GM18951 (cell line): ENCODE measurements around the gene CNTN5.
"Not testable (repeated sequence)": the region's sequence is repeated elsewhere in the genome, so short reads cannot be mapped to it uniquely, and the experiment has no call there.

Experiments
- POLR2A ChIP-seq: IDR thresholded peaks from 4 replicates; pipeline ENCODE4 v1.6.1; 2011; ENCODE audit warnings: mild to moderate bottlenecking; ENCODE audit not compliant: insufficient read length, insufficient read depth; ENCODE audit errors: extremely low read depth
- in situ Hi-C: fragments of 300-500 bp; cut with MboI; formaldehyde crosslinking; loops from one replicate; pipeline ENCODE4 v1.12.0; 2022; ENCODE audit warnings: low sequenced_read_pairs, mixed read lengths, inconsistent platforms; ENCODE audit not compliant: unreplicated experiment

Gene CNTN5

DNA sequence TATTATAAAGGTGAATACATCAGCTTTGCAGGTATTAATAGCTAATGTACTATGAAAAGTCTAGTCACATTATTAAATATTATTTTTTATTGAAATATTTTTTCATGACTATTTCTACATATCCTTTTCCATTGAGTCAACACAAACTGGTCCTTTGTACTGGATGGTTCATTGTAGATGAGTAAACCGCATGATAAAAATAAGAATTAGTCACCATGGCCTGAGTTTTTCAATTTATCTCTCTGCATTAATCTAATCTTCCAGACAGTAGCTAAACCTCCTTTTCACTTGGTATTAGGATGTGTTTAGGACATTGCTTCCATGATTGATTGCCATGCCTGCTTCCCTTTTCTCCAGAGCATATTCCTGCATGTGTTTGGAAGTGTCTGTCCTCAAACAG is 1227.0 kb downstream of the CNTN5 start:
- in situ Hi-C loops, result no loop called here
- no peak for TF ChIP-seq POLR2A

DNA sequence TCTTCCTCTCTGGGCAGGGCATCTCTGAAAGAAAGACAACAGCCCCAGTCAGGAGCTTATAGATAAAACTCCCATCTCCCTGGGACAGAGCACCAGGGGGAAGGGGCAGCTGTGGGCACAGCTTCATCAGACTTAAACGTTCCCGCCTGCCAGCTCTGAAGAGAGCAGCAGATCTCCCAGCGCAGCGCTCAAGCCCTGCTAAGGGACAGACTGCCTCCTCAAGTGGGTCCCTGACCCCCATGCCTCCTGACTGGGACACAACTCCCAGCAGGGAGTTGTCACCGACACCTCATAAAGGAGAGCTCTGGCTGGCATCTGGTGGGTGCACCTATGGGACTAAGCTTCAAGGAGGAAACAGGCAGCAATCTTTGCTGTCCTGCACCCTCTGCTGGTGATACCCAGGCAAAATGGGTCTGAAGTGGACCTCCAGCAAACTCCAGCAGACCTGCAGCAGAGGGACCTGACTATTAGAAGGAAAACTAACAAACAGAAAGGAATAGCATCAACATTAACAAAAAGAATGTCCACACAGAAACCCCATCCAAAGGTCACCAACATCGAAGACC is 1236.6 kb downstream of the CNTN5 start:
- in situ Hi-C loops, result not testable (repeated sequence)

DNA sequence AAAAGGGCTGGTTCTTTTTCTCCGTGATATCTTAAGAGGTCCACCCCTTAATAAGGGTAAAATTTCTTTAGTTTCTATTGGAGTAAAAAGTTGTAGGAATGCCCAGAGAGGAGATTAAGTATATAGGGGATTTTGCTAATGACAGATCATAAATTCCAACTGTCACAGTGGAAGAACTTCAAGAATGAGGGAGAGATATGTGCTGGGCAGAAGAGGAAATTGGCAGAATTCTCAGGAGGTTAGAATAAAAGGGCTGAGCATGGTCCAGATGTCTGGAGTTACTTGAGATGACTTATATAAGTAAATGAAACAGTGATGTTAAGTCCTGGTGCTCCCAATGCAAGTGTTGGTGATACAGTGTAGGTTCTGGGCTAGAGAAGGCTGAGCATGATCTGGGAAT is 1248.8 kb downstream of the CNTN5 start:
- in situ Hi-C loops, result no loop called here
- TF ChIP-seq POLR2A, result no peak

DNA sequence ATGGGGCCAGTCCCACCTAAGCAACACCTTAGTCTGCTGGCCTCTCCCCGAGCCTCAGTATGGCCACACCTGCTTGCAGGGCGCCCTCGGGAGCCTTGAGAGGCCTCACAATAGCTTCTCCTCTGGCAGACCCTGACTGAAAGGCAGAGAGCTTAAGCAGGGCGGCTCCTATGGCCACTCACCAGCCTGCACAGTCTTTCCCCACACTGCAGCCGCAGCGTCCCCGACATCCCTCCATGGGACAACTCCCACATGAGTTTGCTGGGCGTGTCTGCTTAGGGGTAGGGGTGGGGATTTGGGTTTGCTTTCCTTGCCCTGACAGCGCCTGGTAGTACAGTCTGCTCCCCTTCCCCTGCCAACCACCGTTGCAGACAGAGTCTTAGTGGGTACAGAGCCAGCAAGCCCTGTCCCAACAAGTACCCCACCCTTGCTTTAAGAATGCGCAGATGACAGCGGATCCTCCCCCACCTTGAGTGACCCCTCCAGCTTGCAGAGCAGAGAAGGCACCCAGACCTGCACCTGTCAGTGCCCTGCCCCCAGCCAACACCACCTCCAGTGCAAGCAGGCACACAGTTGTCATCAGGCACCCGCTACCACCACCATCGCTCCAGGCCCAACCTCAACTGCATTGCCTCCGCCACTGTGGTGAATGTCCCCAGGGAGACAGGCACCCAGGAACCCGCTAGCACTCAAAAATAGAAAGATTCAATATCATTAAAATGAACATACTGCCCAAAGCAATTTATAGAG is 1252.5 kb downstream of the CNTN5 start:
- no peak for TF ChIP-seq POLR2A
- in situ Hi-C loops, result no loop called here

DNA sequence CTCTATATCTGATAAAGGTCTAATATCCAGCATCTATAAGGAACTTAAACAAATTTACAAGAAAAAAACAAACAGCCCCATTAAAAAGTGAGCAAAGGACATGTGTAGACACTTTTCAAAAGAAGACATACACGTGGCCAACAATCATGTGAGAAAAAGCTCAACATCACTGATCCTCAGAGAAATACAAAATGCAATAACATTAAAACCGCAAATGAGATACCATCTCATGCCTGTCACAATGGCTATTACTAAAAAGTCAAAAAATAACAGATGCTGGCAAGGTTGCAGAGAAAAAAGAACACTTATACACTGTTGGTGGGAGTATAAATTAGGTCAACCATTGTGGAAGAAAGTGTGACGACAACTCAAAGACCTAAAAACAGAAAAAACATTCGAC is 1253.7 kb downstream of the CNTN5 start:
- in situ Hi-C loops, result not testable (repeated sequence)

DNA sequence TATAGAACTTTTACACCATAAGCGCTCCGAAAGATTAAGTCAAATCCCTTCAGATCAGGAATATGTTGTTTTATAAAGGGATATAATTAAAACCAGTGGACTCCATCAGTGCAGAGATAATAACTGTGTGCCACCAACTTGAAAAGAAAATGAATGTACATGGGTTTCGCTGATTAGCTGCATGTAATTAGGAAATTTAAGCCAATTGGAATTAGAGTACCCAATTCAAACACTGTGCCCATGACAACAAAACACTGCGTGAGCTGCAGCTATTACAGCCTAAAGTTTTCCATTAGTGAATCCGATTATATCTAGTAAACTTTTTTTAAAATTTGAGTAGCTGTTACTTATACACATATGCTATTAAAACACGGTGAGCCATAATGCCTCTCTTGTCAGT is 1274.0 kb downstream of the CNTN5 start:
- no peak for TF ChIP-seq POLR2A
- in situ Hi-C loops, result no loop called here

DNA sequence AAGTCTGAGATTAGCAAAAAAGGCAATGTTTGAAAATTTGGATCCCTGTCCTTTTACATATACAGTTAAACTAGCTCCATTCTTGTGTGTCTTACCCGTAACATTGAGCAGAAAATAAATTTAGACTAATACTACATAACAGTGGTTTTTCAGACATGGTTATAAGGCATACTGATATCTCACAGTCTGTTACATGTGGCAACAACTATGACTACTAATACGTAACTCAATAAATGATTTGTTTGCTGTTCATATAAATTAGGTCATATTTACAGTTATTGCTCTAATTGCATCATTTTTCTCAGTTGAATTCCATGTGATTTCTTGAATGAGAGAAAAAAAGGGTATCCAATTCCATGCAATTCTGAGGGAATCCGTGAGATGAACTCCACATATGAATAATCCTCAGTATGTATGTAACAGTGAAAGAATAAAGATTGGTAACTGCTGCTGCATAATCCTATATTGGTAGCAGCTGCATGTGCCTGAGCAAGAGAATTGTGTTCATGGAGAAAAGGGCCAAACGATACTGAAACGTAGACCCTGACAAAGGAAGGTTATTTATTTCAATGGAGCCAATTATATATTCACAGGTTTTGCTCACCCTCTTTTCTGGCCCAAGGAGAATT is 1275.4 kb downstream of the CNTN5 start:
- in situ Hi-C loops, result no loop called here

DNA sequence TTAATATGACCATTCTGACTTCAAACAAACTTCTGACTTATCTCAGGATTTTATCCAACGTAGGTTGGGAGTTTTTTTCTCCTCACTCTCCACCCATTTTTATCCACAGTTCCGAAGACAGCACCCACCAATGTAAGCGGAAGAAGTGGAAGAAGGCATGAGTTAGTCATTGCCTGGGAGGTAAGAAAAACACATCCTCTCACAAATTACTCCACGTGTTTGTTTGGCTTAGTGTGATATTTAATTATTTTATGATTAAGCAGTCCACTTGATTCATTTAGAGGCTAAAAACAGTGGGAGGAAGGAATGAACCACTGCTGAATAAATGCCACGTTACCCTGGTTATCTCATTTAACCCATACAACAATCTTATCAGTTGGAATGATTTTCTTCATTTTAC is 1276.8 kb downstream of the CNTN5 start:
- TF ChIP-seq POLR2A, result no peak
- in situ Hi-C loops, result no loop called here

More for the DNA sequence above, 1275.4 kb downstream of the CNTN5 start:
- no peak for TF ChIP-seq POLR2A

DNA sequence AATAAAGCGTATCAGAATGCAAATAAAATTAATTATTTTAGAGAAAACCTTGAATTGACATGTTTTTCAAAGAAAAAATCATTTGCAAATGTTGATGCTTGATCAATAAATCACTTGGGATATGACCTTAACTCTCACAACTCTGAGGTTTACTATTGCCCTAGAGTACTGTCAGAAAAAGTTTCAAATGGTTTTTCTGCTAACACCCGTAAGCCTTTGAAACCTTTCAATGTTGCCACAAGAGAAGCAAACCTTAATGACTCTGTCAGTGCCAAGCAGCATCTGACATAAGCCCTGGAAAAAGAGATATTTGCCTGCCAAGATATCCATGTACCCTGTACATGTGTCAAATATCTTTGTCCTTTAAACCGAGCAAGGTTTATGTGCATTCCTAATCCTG is 1282.1 kb downstream of the CNTN5 start:
- in situ Hi-C loops, result no loop called here
- no peak for TF ChIP-seq POLR2A

DNA sequence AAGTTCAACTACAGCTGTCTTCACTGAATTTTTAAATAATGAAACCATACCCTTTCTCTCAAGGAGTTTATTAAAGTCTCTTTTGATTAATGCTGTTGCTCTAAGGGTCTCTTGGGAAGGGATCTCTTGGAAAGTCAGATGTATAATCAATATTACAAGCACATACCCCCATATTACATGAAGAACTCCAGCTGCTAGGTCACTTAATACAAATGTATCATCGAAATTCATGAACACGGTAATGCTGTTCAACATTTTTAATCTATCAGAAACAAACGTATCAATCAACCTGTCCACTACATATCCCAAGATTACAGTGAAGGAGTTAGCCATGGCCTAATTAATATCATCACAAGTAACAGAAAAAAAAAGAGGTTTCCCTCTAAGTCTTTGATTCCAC is 1283.1 kb downstream of the CNTN5 start:
- in situ Hi-C loops, result no loop called here
- TF ChIP-seq POLR2A, result no peak

DNA sequence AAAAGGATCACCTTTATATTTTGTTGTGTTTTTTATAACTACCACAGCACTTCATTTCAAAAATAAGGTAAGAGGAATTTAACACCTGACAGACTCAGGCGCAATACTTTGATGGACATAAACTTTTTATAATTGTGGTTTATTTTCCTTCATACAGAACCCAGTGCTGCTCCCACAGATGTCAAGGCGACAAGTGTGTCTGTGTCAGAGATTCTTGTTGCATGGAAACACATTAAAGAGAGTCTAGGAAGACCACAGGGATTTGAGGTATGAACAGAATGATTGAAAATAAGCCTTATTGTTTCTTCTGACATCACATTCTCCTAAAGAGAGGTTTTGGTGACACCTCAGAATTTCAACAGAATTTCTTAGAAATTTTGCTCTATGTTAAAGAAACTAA is 1287.5 kb downstream of the CNTN5 start:
- in situ Hi-C loops, result no loop called here
- no peak for TF ChIP-seq POLR2A

DNA sequence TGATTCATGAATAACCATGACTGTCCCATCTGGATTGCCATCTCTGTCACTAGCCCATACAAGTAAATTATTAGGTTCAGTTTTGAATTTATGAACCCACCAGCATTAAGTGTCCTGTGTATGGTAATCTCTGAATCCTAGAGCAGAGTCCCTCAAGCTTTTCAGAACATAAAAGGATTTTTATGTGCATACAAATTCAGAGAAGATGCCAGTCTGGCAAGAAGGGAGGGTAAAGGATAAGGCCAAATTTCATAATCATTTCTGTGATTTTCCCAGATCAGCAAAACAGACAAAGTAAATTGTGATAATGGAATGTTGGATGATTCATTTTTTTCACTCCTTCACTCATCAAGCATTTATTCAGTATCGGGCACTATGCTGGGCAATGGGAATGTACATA is 1295.2 kb downstream of the CNTN5 start:
- in situ Hi-C loops, result no loop called here
- no peak for TF ChIP-seq POLR2A

DNA sequence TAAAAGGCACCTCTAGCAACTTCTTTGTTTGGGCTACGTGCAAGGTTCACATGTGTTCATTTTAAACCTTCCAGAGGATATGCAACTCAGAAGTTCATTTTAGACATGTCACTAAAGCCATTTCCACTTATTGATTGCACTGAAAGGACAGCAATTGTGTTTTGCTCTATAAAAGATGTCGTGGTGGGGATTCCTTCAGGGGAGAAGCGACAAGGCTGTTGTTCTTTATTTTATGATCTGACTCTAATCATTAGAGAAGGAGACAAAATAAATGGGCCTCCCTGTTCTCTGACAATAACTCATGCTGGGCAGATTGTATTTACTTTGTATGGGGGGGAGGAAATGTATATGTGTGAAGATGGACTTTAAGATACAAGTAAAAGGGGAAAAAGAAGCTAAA is 1296.2 kb downstream of the CNTN5 start:
- TF ChIP-seq POLR2A, result no peak
- in situ Hi-C loops, result no loop called here

DNA sequence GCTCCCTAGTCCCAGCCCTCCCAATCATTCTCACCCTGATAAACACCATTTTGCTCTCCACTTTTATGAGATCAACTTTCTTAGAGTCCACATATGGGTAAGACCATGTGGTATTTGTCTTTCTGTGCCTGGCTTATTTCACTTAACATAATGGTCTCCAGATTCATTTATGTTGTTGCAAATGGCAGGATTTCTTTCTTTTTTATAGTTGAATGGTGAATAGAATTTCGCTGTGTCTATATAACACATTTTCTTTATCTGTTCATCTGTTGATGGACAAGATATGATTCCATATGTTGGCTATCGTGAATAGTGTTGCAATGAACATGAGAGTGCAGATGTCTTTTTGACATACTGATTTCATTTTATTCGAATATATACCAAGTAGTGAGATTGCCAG is 1298.9 kb downstream of the CNTN5 start:
- no peak for TF ChIP-seq POLR2A
- in situ Hi-C loops, result no loop called here
